ENCODE data around the gene PDE9A.

PDE9A gene

GRCh38 chr21:42696501-42697040, 43.1 kb downstream of the PDE9A start:
- ChIA-PET POLR2A (no interaction called here), CTCF (no interaction called here)
- no peak for DNase-seq (ENCODE audit: extremely low spot score)
- no peak for TF ChIP-seq CTCF (IDR thresholded peaks at IDR 0.05; ENCODE audit: control extremely low read depth, extremely low read depth, low read depth, missing control alignments)

GRCh38 chr21:42698733-42699132, 45.3 kb downstream of the PDE9A start:
- no peak for TF ChIP-seq CTCF (IDR thresholded peaks at IDR 0.05; ENCODE audit: control extremely low read depth, extremely low read depth, low read depth, missing control alignments)
- DNase-seq (ENCODE audit: extremely low spot score): no peak
- ChIA-PET CTCF (no interaction called here), POLR2A (no interaction called here)

- ChIA-PET POLR2A (no interaction called here), CTCF (no interaction called here)
- no peak for TF ChIP-seq CTCF (IDR thresholded peaks at IDR 0.05; ENCODE audit: control extremely low read depth, extremely low read depth, low read depth, missing control alignments)
Measured at GRCh38 chr21:42699196-42699595, 45.8 kb downstream of the PDE9A start.

GRCh38 chr21:42701706-42702456, 48.5 kb downstream of the PDE9A start:
- TF ChIP-seq CTCF (IDR thresholded peaks at IDR 0.05; ENCODE audit: control extremely low read depth, extremely low read depth, low read depth, missing control alignments): no peak
- ChIA-PET POLR2A (no interaction called here), CTCF (no interaction called here)
- no peak for DNase-seq (ENCODE audit: extremely low spot score)

More at GRCh38 chr21:42699196-42699595, 45.8 kb downstream of the PDE9A start:
- no peak for DNase-seq (ENCODE audit: extremely low spot score)

- no peak for TF ChIP-seq CTCF (IDR thresholded peaks at IDR 0.05; ENCODE audit: control extremely low read depth, extremely low read depth, low read depth, missing control alignments)
- ChIA-PET CTCF (no interaction called here), POLR2A (no interaction called here)
- DNase-seq (ENCODE audit: extremely low spot score): no peak
Measured at GRCh38 chr21:42702720-42703119, 49.3 kb downstream of the PDE9A start.

GRCh38 chr21:42703136-42703908, 49.9 kb downstream of the PDE9A start:
- ChIA-PET CTCF (no interaction called here), POLR2A (no interaction called here)

More at GRCh38 chr21:42703136-42703908, 49.9 kb downstream of the PDE9A start:
- DNase-seq (ENCODE audit: extremely low spot score): no peak
- TF ChIP-seq CTCF (IDR thresholded peaks at IDR 0.05; ENCODE audit: control extremely low read depth, extremely low read depth, low read depth, missing control alignments): no peak
